NK-92 treated with Interleukin-12 subunit alpha and Interleukin-12 subunit beta, amount 100 ng/mL, for 24 hours (cell line): ENCODE data around the gene DCTN1.
"Not testable (repeated sequence)": the region's sequence is repeated elsewhere in the genome, so short reads cannot be mapped to it uniquely, and the experiment has no call there.

Source experiments
- DNase-seq: peaks from one replicate; lab custom pipeline; 2025; lab: John Stamatoyannopoulos, UW

The DCTN1 gene

GRCh38 chr2:74369976-74370375 lies 10.1 kb downstream of the DCTN1 start:
- no peak for DNase-seq

- no peak for DNase-seq
These were observed 11.6 kb downstream of the DCTN1 start for GRCh38 chr2:74368499-74368898.

GRCh38 chr2:74367789-74368188 lies 12.3 kb downstream of the DCTN1 start:
- DNase-seq, result no peak

- DNase-seq, result no peak
These were observed 14.1 kb downstream of the DCTN1 start for GRCh38 chr2:74366036-74366435.

- no peak for DNase-seq
These were observed 15.3 kb downstream of the DCTN1 start for GRCh38 chr2:74364533-74365505.

- no peak for DNase-seq
These were observed 18.8 kb downstream of the DCTN1 start for GRCh38 chr2:74361327-74361726.

GRCh38 chr2:74357627-74358026 lies 22.5 kb downstream of the DCTN1 start:
- no peak for DNase-seq

GRCh38 chr2:74349889-74350288 lies 30.2 kb downstream of the DCTN1 start:
- no peak for DNase-seq

GRCh38 chr2:74347742-74348141 lies 32.4 kb downstream of the DCTN1 start:
- DNase-seq, result no peak

- DNase-seq, result no peak
These were observed 32.8 kb downstream of the DCTN1 start for GRCh38 chr2:74347303-74347702.

- DNase-seq, result no peak
These were observed 34.7 kb downstream of the DCTN1 start for GRCh38 chr2:74345272-74345943.

GRCh38 chr2:74343316-74343715 lies 36.8 kb downstream of the DCTN1 start, which contains the start of gene SLC4A5:
Gene SLC4A5 (minus strand): TSS chr2:74343416. CDS start chr2:74315023, 28,393 bp downstream.
- no peak for DNase-seq

- not testable (repeated sequence) for DNase-seq
These were observed 43.9 kb downstream of the DCTN1 start for GRCh38 chr2:74336227-74336626.

- peak; percentile 43 for DNase-seq
These were observed 45.2 kb downstream of the DCTN1 start for GRCh38 chr2:74334931-74335333.

- no peak for DNase-seq
These were observed 46.1 kb downstream of the DCTN1 start for GRCh38 chr2:74333896-74334586.

GRCh38 chr2:74333175-74333574 lies 46.9 kb downstream of the DCTN1 start:
- DNase-seq, result no peak

GRCh38 chr2:74332550-74333174 lies 47.4 kb downstream of the DCTN1 start:
- no peak for DNase-seq

GRCh38 chr2:74328573-74328972 lies 51.5 kb downstream of the DCTN1 start:
- no peak for DNase-seq

- DNase-seq, result no peak
These were observed 52.0 kb downstream of the DCTN1 start for GRCh38 chr2:74328074-74328473.

GRCh38 chr2:74327627-74328026 lies 52.5 kb downstream of the DCTN1 start:
- no peak for DNase-seq

GRCh38 chr2:74327199-74327598 lies 52.9 kb downstream of the DCTN1 start:
- no peak for DNase-seq

- DNase-seq, result no peak
These were observed 54.3 kb downstream of the DCTN1 start for GRCh38 chr2:74325815-74326214.
